GM12892 (cell line): ENCODE results near the gene NFASC.

Source experiments
- DNase-seq: peaks from one replicate; pipeline ENCODE4 v3.0.0; 2011; ENCODE audit not compliant: insufficient read length
- FAIRE-seq: peaks from 2 replicates; lab custom pipeline; 2011; peaks lifted over from hg19 to GRCh38; lab: Jason Lieb, UNC
- POLR2A ChIP-seq: IDR thresholded peaks from 2 replicates; pipeline ENCODE4 v1.6.1; 2011; ENCODE audit warnings: low read depth, low read length, control low read depth
- POLR2AphosphoS5 ChIP-seq: IDR thresholded peaks from 2 replicates; pipeline ENCODE4 v1.6.1; 2011; ENCODE audit warnings: low read depth, low read length, control low read depth
- TAF1 ChIP-seq: IDR thresholded peaks from 2 replicates; pipeline ENCODE4 v1.6.1; 2011; ENCODE audit warnings: low read depth, mild to moderate bottlenecking, control low read depth, low read length, borderline replicate concordance

The NFASC gene

GRCh38 chr1:204983136-204983535, 112.5 kb downstream of the NFASC start:
- FAIRE-seq (no peak), DNase-seq (no peak)
- TF ChIP-seq POLR2AphosphoS5 = no peak
- TF ChIP-seq TAF1 = no peak
- no peak for TF ChIP-seq POLR2A

DNA sequence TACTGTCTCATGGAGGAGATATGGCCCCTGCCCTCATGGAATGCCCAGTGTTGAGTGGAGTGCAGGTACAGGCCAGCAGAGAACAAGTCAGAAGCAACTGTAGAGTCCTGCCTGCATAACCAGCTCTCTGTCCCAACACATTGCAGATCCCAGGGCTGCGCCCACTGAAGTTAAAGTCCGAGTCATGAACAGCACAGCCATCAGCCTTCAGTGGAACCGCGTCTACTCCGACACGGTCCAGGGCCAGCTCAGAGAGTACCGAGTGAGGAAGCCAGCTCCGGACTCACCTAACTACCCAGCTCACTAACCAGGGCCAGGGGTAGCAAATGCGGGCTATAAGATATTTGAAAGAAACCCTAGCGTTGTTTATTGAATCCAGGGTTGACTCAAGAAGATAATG, 113.2 kb downstream of the NFASC start:
- TF ChIP-seq POLR2A = no peak
- TF ChIP-seq TAF1 = no peak
- TF ChIP-seq POLR2AphosphoS5 = no peak
- FAIRE-seq (no peak), DNase-seq (no peak)

DNA sequence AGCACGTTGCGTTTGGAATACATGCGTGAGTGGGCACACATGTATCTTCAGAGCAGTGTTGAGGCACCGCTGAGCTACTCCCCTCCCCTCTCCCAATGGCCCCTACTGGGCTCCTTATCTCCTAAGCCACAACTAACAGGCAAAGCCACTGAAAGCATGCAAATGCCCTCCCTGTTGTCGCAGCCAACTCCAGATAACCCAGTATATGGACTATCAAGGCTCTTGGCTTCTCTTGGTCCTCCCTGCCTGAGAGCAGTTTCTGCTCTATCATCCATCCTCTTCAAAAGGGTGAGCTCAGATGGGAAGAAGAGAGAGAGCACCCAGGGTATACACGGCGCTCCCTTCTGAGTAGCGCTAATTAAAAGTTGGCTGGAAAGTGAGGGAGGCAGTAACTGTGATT, 113.8 kb downstream of the NFASC start:
- TF ChIP-seq POLR2A = no peak
- TF ChIP-seq POLR2AphosphoS5 = no peak
- no peak for TF ChIP-seq TAF1
- no peak for FAIRE-seq
- DNase-seq = no peak

DNA sequence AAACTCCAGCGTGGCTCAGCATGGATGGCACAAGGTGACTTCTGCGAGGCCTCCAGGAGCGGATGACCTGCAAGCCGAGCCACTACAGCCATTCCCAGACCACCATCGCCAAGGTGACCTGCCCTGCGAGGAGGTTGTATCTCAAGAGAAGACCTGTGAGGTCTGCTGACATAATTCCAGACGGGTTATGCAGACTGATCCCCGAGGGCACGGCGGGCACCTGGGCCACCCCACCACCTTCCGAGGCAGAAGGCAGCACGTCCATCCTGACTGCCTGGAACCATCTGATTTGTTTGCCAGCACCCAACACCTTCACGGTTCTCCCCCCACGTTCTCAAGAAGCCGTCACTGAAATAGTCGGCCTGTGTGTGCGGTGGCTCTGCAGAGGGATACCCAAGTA, 115.5 kb downstream of the NFASC start:
- FAIRE-seq (no peak), DNase-seq (no peak)
- TF ChIP-seq POLR2A = no peak
- no peak for TF ChIP-seq POLR2AphosphoS5
- no peak for TF ChIP-seq TAF1

GRCh38 chr1:204987689-204988088, 117.0 kb downstream of the NFASC start:
- DNase-seq (no peak), FAIRE-seq (no peak)
- TF ChIP-seq TAF1 (no peak), POLR2AphosphoS5 (no peak), POLR2A (no peak)

- FAIRE-seq = no peak
Measured at GRCh38 chr1:204988196-204988595, 117.5 kb downstream of the NFASC start.

DNA sequence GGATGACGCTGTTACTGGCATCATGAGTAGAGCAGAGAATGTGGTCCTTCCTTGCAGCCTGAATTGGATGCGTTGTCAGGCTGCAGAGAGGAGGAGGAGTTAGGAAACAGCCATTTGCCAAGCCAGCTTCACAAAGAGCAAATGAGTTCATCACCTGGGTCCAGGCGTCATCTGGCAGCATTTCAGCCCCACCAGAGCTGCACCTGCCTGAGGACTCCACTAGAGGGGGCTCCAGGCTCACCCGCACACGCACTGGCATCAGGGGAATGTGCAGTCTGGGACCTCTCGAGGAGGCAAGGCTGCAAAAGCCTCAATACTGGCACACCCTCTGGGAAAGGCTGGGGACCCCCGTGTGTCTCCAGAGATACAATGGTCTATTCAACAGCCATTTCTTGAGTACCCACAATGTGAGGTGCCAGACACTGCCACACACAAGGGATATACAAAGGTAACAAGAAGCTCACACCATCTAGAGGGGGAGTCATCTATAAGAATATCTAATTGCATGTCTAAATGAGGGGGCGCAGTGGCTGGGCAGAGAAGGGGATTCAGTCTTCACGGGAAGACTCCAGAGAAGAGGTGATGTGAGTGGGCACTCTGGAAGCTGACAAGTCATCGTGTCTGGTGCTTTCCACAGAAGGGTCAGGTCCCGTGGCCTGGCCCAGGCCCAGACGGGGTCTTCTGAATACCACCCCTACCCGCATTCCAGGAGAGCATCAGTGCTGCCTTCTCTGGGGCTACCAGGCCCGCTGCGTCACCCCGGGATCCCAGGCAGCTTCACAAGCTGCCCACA, 118.8 kb downstream of the NFASC start:
- FAIRE-seq = peak; percentile 50
- TF ChIP-seq TAF1 = no peak
- TF ChIP-seq POLR2AphosphoS5 = no peak
- TF ChIP-seq POLR2A = no peak
- DNase-seq = peak; percentile 83

More at GRCh38 chr1:204988196-204988595, 117.5 kb downstream of the NFASC start:
- TF ChIP-seq TAF1 = no peak
- TF ChIP-seq POLR2AphosphoS5 = no peak
- no peak for TF ChIP-seq POLR2A
- DNase-seq = no peak

GRCh38 chr1:204990059-204990664, 119.5 kb downstream of the NFASC start:
- FAIRE-seq (no peak), DNase-seq (no peak)
- TF ChIP-seq POLR2A = no peak
- no peak for TF ChIP-seq TAF1
- TF ChIP-seq POLR2AphosphoS5 = no peak

GRCh38 chr1:204990721-204991341, 120.2 kb downstream of the NFASC start:
- DNase-seq = no peak
- FAIRE-seq = no peak
- TF ChIP-seq TAF1 = no peak

GRCh38 chr1:204991342-204991844, 120.7 kb downstream of the NFASC start:
- no peak for DNase-seq
- TF ChIP-seq POLR2AphosphoS5 (no peak), POLR2A (no peak), TAF1 (no peak)
- FAIRE-seq = no peak

GRCh38 chr1:204992201-204992997, 121.7 kb downstream of the NFASC start:
- FAIRE-seq (no peak), DNase-seq (no peak)
- TF ChIP-seq TAF1 (no peak), POLR2A (no peak), POLR2AphosphoS5 (no peak)
